H9 (cell line): ENCODE measurements around the gene WDR33. TPM values are rescaled to one million over a fixed set of nuclear protein-coding genes. Genes with fewer than 3 reads are reported as not detected.

ENCODE experiments used
- DNase-seq: peaks from one replicate; pipeline ENCODE4 v3.0.0-alpha.2; 2017
- H2AFZ ChIP-seq: one replicate; pipeline ENCODE4 v1.6.1; 2013; ENCODE audit warnings: mild to moderate bottlenecking, low read length, control low read depth, moderate library complexity
- H2AK5ac ChIP-seq: 2 replicates; pipeline ENCODE4 v1.6.1; 2013; ENCODE audit warnings: low read length, control low read depth, mixed read lengths; ENCODE audit not compliant: insufficient read length
- H2BK120ac ChIP-seq: one replicate; pipeline ENCODE4 v1.6.1; 2013; ENCODE audit warnings: low read depth, mild to moderate bottlenecking, low read length, control low read depth, inconsistent platforms; ENCODE audit not compliant: poor library complexity, severe bottlenecking
- H2BK12ac ChIP-seq: 2 replicates; pipeline ENCODE4 v1.6.1; 2013; ENCODE audit warnings: low read length, control low read depth, mixed read lengths, low read depth; ENCODE audit not compliant: insufficient read length
- H2BK15ac ChIP-seq: 2 replicates; pipeline ENCODE4 v1.6.1; 2013; ENCODE audit warnings: low read depth, low read length, control low read depth
- H2BK20ac ChIP-seq: one replicate; pipeline ENCODE4 v1.6.1; 2013; ENCODE audit warnings: low read depth, mild to moderate bottlenecking, low read length, control low read depth, inconsistent platforms; ENCODE audit not compliant: poor library complexity, severe bottlenecking
- H2BK5ac ChIP-seq: 2 replicates; pipeline ENCODE4 v1.6.1; 2013; ENCODE audit warnings: low read length, control low read depth, mixed read lengths; ENCODE audit not compliant: insufficient read length
- H3K14ac ChIP-seq: 2 replicates; pipeline ENCODE4 v1.6.1; 2013; ENCODE audit warnings: low read length, control low read depth; ENCODE audit not compliant: insufficient read depth
- H3K18ac ChIP-seq: 2 replicates; pipeline ENCODE4 v1.6.1; 2013; ENCODE audit warnings: low read depth, mild to moderate bottlenecking, mixed read lengths, low read length, control low read depth; ENCODE audit not compliant: insufficient read length
- H3K23ac ChIP-seq: 2 replicates; pipeline ENCODE4 v1.6.1; 2013; ENCODE audit warnings: low read length, control low read depth, mixed read lengths, low read depth; ENCODE audit not compliant: insufficient read length
- H3K23me2 ChIP-seq: 2 replicates; pipeline ENCODE4 v1.6.1; 2013; ENCODE audit warnings: low read depth, mild to moderate bottlenecking, mixed read lengths, low read length, control low read depth; ENCODE audit not compliant: insufficient read length, poor library complexity, severe bottlenecking
- H3K27ac ChIP-seq: 2 replicates; pipeline ENCODE4 v1.5.1; 2013; ENCODE audit warnings: low read length, control low read depth, mixed read lengths, low read depth; ENCODE audit not compliant: insufficient read length
- H3K27me3 ChIP-seq: 2 replicates; pipeline ENCODE4 v1.6.1; 2013; ENCODE audit warnings: low read length, control low read depth, inconsistent platforms; ENCODE audit not compliant: insufficient read depth
- H3K4ac ChIP-seq: 2 replicates; pipeline ENCODE4 v1.6.1; 2013; ENCODE audit warnings: low read depth, mild to moderate bottlenecking, control low read depth, inconsistent platforms, low read length, moderate library complexity
- H3K4me1 ChIP-seq: 2 replicates; pipeline ENCODE4 v1.6.1; 2013; ENCODE audit warnings: low read length, control low read depth, inconsistent platforms; ENCODE audit not compliant: insufficient read depth
- H3K4me2 ChIP-seq: 2 replicates; pipeline ENCODE4 v1.6.1; 2013; ENCODE audit warnings: low read length, control low read depth, mixed read lengths; ENCODE audit not compliant: insufficient read length, insufficient read depth
- H3K56ac ChIP-seq: 2 replicates; pipeline ENCODE4 v1.6.1; 2013; ENCODE audit warnings: low read depth, mild to moderate bottlenecking, mixed read lengths, low read length, control low read depth; ENCODE audit not compliant: insufficient read length
- H3K79me1 ChIP-seq: 2 replicates; pipeline ENCODE4 v1.6.1; 2013; ENCODE audit warnings: low read depth, mild to moderate bottlenecking, moderate library complexity, low read length, control low read depth, inconsistent platforms; ENCODE audit not compliant: insufficient read depth, poor library complexity, severe bottlenecking
- H3K79me2 ChIP-seq: 2 replicates; pipeline ENCODE4 v1.6.1; 2013; ENCODE audit warnings: low read length, control low read depth, inconsistent platforms; ENCODE audit not compliant: insufficient read depth
- H3K9ac ChIP-seq: 2 replicates; pipeline ENCODE4 v1.6.1; 2013; ENCODE audit warnings: low read length, control low read depth, mixed read lengths; ENCODE audit not compliant: insufficient read length; ENCODE audit errors: extremely low read depth
- H3K9me3 ChIP-seq: one replicate; pipeline ENCODE4 v1.6.1; 2013; ENCODE audit warnings: low read depth, low read length, inconsistent platforms; ENCODE audit not compliant: control insufficient read depth
- H3T11ph ChIP-seq: one replicate; pipeline ENCODE4 v1.6.1; 2013; ENCODE audit warnings: mild to moderate bottlenecking, low read length, control low read depth, inconsistent platforms
- H4K20me1 ChIP-seq: one replicate; pipeline ENCODE4 v1.6.1; 2013; ENCODE audit not compliant: control insufficient read depth, insufficient read length, insufficient read depth
- H4K5ac ChIP-seq: 2 replicates; pipeline ENCODE4 v1.6.1; 2013; ENCODE audit warnings: low read depth, mild to moderate bottlenecking, mixed read lengths, low read length, control low read depth; ENCODE audit not compliant: insufficient read length
- H4K8ac ChIP-seq: replicated peaks from 2 replicates; pipeline ENCODE4 v1.6.1; 2013; ENCODE audit warnings: low read length, control low read depth, mixed read lengths, low read depth; ENCODE audit not compliant: insufficient read length
- H4K91ac ChIP-seq: 2 replicates; pipeline ENCODE4 v1.6.1; 2013; ENCODE audit warnings: low read depth, mild to moderate bottlenecking, moderate library complexity, mixed read lengths, low read length, control low read depth; ENCODE audit not compliant: insufficient read length
- H3K27ac Mint-ChIP-seq, 3 experiments: 2 replicates in 2 of 3; 3 replicates in 1 of 3; pipeline ENCODE4 v1.8.0; 2020 to 2021; ENCODE audit warnings: mixed read lengths in 3 of 3, mild to moderate bottlenecking in 1 of 3, moderate library complexity in 1 of 3
- H3K27me3 Mint-ChIP-seq: 2 replicates; pipeline ENCODE4 v1.8.0; 2021; ENCODE audit warnings: low read depth, mild to moderate bottlenecking, moderate library complexity, mixed read lengths
- H3K36me3 Mint-ChIP-seq, 3 experiments: 2 replicates in 2 of 3; 3 replicates in 1 of 3; pipeline ENCODE4 v1.8.0; 2020 to 2021; ENCODE audit warnings: low read depth in 3 of 3, mixed read lengths in 3 of 3; ENCODE audit not compliant: insufficient read depth in 1 of 3
- H3K4me1 Mint-ChIP-seq, 2 experiments: 2 replicates each; pipeline ENCODE4 v1.8.0; 2020; ENCODE audit warnings: mixed read lengths in 2 of 2
- H3K4me3 Mint-ChIP-seq, 2 experiments: 2 replicates in 1 of 2; 3 replicates in 1 of 2; pipeline ENCODE4 v1.8.0; 2020 to 2021; ENCODE audit warnings: mild to moderate bottlenecking in 2 of 2, mixed read lengths in 2 of 2, moderate library complexity in 1 of 2
- H3K9me3 Mint-ChIP-seq, 2 experiments: 2 replicates in 1 of 2; 3 replicates in 1 of 2; pipeline ENCODE4 v1.8.0; 2020; ENCODE audit warnings: mild to moderate bottlenecking in 2 of 2, mixed read lengths in 2 of 2, moderate library complexity in 1 of 2
- CTCF ChIP-seq: fragments of 200-600 bp; sonication (generic); conservative IDR thresholded peaks from 3 replicates; pipeline ENCODE4 v1.8.0; 2021; ENCODE audit warnings: antibody characterized with exemption, mild to moderate bottlenecking
- WGBS: extraction: QIAGEN DNeasy Blood & Tissue Kit; methylation state at CpG from one replicate; pipeline ENCODE4 v1.1.7; 2013; ENCODE audit warnings: missing lambda C conversion rate, low lambda C conversion rate, mixed read lengths; ENCODE audit not compliant: insufficient read length; ENCODE audit errors: extremely low coverage; 5-methylcytosine and 5-hydroxymethylcytosine counted together
- total RNA-seq: library from RNA; stranded (reverse); gene quantifications from 2 replicates; pipeline ENCODE4 v1.2.1, GENCODE V29; 2021

Gene WDR33
- total RNA-seq, 1 experiment from 2014 or later, result 86.0 TPM

GRCh38 chr2:127805491-127805890 lies 5.5 kb downstream of the WDR33 start:
- TF ChIP-seq CTCF, result no peak
- peaks cover 5% of the 10 kb centered on the region for H3K79me1 ChIP-seq
- Mint-ChIP-seq H3K36me3 (peaks cover 4 to 25% (median 20%) of the 10 kb centered on the region in 3 experiments), H3K27ac (peak overlapping the region in 2 of 3 experiments; percentile 14 to 17; a peak in 2 of 7 replicates), H3K4me1 (peaks cover 20 to 29% of the 10 kb centered on the region in 2 experiments), H3K9me3 (no peaks in the 10 kb centered on the region; a peak in 1 of 5 replicates), H3K27me3 (no peaks in the 10 kb centered on the region), H3K4me3 (no peak overlapping the region)
- no peak overlapping the region for H3K14ac ChIP-seq
- H2AK5ac ChIP-seq, result no peak overlapping the region
- no peak overlapping the region for H3K9ac ChIP-seq
- no peak overlapping the region for H3K4ac ChIP-seq
- H3K56ac ChIP-seq, result no peak overlapping the region
- H2BK15ac ChIP-seq, result no peak overlapping the region
- no peak overlapping the region for H2BK12ac ChIP-seq
- H3K9me3 ChIP-seq, result no peaks in the 10 kb centered on the region
- H3K27me3 ChIP-seq, result no peaks in the 10 kb centered on the region
- H2BK120ac ChIP-seq, result no peak overlapping the region
- H3K18ac ChIP-seq, result no peak overlapping the region
- no CpG with 5 or more reads among the region's 6 CpGs for WGBS
- H3K27ac ChIP-seq, result no peak overlapping the region
- no peak overlapping the region for H4K5ac ChIP-seq
- no peaks in the 10 kb centered on the region for H3K4me1 ChIP-seq
- no peaks in the 10 kb centered on the region for H3K23me2 ChIP-seq
- H3K79me2 ChIP-seq, result peaks cover 63% of the 10 kb centered on the region
- H4K20me1 ChIP-seq, result no peaks in the 10 kb centered on the region
- no peak overlapping the region for H3T11ph ChIP-seq
- H4K91ac ChIP-seq, result no peak overlapping the region
- H4K8ac ChIP-seq, result no peak overlapping the region
- no peak for DNase-seq
- no peak overlapping the region for H2AFZ ChIP-seq
- no peak overlapping the region for H3K23ac ChIP-seq
- no peak overlapping the region for H2BK5ac ChIP-seq
- no peak overlapping the region for H3K4me2 ChIP-seq
- no peak overlapping the region for H2BK20ac ChIP-seq
